Lung microvascular endothelial cell (primary cell): ENCODE measurements around the gene R3HDM4. TPM values are rescaled to one million over a fixed set of nuclear protein-coding genes. Genes with fewer than 3 reads are reported as not detected.
"Not testable (repeated sequence)": the region's sequence is repeated elsewhere in the genome, so short reads cannot be mapped to it uniquely, and the experiment has no call there.

Experiments
- DNase-seq, 2 donors: peaks; one replicate each; pipeline versions ENCODE4 v3.0.0 to v3.0.0-alpha.2; 2010; ENCODE audit warnings: low read depth in 2 of 2
- total RNA-seq: library from RNA; depleted of rRNA; stranded (reverse); fragments of >200 nt; gene quantifications from 2 replicates; pipeline ENCODE4 v1.2.1, GENCODE V29; 2014

Gene R3HDM4
- total RNA-seq, 1 donor from 2014 or later = 28.8 TPM

DNA sequence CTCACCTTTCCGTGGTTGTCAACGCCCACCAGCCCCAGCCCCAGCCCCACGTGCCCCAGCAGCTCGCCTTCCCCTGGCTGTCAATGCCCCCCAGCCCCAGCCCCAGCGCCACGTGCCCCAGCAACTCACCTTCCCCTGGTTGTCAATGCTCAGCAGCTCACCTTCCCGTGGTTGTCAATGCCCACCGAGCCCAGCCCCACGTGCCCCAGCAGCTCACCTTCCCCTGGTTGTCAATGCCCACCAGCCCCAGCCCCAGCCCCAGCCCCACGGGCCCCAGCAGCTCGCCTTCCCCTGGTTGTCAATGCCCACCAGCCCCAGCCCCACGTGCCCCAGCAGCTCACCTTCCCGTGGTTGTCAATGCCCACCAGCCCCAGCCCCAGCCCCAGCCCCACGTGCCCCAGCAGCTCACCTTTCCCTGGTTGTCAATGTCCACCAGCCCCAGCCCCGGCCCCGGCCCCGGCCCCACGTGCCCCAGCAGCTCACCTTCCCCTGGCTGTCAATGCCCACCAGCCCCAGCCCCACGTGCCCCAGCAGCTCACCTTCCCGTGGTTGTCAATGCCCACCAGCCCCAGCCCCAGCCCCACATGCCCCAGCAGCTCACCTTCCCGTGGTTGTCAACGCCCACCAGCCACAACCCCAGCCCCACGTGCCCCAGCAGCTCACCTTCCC lies 34.9 kb downstream of the R3HDM4 start:
- DNase-seq = not testable (repeated sequence)

DNA sequence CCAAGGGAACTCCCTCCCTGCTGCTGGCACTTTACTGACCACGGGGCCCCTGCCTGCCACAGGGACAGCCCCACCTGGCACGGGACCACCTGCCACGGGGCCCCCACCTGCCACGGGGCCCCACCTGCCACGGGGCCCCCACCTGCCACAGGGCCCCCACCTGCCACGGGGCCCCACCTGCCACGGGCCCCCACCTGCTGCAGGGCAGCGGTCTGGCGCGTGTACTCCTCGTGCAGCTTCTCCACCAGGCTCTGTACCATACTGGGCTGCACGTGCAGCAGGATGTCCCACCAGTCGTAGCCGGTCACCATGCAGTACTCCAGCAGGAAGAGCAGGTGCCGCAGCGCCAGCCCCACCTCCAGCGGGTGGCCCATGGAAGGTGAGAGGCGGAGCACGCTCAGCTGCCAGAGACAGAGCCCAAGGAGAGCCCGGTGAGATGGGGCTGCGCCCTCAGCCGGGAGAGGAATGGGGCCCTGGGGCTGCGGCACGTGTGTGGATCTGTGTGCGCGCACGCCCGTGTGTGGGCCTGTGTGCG lies 36.2 kb downstream of the R3HDM4 start:
- no peak for DNase-seq

DNA sequence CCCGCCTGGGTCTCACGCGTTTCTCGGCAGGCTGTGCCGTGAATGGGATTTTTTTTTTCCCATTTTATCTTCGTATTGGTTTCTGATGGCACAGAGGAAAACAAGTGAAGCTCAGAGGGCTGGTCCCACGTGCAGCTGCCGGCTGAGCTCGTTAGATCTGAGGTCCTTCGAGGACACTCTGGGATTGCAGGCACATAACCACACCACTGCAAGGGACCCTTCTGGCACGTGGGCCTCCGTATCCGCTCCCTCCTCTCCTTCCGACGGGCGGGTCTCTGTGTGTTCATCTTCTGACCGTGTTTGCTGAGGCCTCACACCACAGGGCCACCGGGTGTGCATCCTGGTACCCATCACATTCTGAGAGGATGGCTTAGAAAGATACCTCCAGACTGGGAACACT lies 36.9 kb downstream of the R3HDM4 start:
- no peak for DNase-seq

DNA sequence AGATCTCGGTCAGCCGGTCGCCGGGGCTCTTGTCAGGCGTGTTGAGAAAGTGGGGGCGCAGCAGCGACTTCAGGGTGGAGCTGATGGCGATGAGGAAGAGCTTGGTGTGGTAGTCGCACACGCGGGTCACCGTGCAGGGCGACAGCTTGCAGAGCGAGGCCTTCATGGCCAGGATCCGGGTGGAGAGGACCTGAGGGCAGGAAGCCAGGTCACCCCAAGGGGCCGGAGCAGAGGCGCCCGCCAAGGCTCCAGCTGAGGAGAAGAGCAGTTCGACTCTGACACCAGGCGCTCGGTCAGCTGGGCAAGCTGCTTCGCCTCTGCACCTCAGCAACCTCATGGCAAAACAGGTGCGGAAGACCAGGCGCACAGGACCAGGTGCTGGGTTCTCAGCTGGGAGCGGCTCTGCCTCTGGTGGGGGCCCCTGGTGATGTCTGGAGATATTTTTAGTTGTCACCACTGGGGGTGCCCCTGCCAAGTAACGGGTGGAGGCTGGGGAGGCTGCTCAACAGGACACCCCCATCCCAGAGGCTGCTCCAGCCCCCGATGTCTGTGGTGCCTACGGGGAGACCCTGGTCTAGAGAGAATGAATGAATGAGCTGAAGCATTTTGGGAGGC lies 37.6 kb downstream of the R3HDM4 start:
- no peak for DNase-seq

DNA sequence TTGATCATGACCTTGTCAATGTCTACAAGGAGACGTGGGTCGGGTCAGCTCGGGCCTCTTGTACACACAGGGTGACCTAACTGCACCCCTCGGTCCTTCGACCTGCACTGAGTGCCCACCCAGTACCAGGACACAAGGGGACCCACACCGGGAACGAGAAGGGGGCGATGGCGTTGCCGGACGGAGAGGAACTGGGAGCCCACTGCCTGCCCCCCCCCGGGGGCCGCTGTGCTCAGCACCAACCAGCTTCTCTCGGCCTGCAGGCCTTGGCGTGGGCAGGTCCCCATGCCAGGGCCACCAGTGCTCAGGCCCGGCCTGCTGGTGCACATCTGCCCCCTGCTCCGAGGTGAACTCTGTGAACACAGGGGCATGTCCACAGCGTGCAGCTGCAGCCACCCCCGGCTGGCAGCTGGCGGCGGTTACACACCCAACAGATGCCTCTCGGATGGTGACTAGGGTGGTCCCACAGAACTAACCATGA lies 39.4 kb downstream of the R3HDM4 start:
- no peak for DNase-seq

DNA sequence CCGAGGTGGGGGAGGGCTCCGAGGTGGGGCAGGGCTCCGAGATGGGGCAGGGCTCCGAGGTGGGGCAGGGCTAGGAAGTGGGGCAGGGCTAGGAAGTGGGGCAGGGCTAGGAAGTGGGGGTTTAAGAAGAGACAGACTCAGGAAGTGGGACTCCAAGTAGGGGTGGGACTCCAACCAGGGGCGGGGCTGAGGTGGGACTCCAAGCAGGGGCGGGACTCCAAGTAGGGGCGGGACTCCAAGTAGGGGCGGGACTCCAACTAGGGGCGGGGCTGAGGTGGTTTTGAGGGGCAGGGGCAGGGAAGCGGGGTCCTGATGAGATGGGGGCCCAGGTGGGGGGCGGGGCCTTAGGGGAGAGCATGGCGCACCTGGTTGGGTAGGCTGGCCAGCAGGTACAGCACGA lies 39.9 kb downstream of the R3HDM4 start:
- DNase-seq = peak in 1 of 2 donors; percentile 54

GRCh38 chr19:872266-872951 lies 40.6 kb downstream of the R3HDM4 start:
- DNase-seq = peak in 1 of 2 donors; percentile 71

GRCh38 chr19:871446-872265 lies 41.4 kb downstream of the R3HDM4 start:
- DNase-seq = peak in 1 of 2 donors; percentile 32

DNA sequence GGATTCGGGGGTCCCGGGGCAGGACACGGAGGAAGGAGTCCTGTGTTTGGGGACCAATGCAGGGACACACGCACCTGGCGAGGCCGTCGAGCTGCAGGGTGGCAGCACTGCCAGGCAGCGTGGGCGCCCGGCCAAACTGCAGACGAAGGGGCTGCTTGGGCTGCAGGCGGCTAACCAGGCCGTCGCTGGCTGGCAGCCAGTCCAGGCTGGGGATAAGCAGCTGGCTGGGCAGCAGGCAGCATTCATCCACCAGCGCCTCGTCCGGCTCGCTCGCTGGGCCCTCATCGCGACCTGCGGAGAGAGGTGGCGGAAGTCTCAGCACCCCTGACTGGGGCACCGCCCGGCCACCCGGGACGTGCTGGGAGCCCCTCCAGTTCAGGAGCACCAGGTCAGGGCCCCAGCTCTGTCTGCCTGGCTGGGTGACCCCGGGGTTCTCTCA lies 42.0 kb downstream of the R3HDM4 start:
- peak in 1 of 2 donors; percentile 32 for DNase-seq

GRCh38 chr19:870314-870713 lies 42.7 kb downstream of the R3HDM4 start:
- no peak for DNase-seq

GRCh38 chr19:869245-870177 lies 43.5 kb downstream of the R3HDM4 start:
- peak; percentile 90 for DNase-seq

- DNase-seq = no peak
Measured at GRCh38 chr19:868458-869244, 44.4 kb downstream of the R3HDM4 start.

DNA sequence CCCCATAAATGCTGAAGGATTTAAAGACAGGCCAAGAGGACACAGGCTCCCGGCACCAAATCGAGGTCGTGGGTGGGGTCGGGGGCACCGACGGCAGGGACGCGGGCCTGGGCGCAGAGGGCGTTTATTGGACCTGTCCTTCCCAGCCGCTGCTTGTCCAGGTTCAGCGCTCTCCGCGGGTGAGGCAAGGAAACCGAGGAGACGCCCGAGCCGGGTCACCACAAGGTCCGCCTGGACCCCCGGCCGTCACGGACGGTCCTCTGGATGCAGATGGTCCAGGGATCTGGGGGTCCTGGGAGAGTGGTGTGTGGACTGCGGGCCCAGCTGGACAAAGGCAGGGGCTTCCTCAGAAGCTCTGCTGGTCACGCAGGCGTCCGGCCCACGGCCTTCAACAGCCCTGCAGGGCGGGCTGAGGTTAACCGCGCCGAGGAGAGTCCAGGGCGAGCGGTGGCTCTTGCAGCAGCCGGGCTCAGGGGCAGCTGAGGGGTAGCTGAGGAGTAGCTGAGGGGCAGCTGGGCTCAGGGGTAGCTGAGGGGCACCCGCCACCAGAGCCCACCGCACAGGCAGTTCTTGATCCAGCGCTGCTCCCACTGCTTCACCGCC lies 45.1 kb downstream of the R3HDM4 start:
- DNase-seq = no peak

GRCh38 chr19:867301-867793 lies 45.7 kb downstream of the R3HDM4 start:
- DNase-seq = no peak

- no peak for DNase-seq
Measured at GRCh38 chr19:866769-867300, 46.2 kb downstream of the R3HDM4 start.

GRCh38 chr19:863315-863620 lies 49.8 kb downstream of the R3HDM4 start:
- no peak for DNase-seq

DNA sequence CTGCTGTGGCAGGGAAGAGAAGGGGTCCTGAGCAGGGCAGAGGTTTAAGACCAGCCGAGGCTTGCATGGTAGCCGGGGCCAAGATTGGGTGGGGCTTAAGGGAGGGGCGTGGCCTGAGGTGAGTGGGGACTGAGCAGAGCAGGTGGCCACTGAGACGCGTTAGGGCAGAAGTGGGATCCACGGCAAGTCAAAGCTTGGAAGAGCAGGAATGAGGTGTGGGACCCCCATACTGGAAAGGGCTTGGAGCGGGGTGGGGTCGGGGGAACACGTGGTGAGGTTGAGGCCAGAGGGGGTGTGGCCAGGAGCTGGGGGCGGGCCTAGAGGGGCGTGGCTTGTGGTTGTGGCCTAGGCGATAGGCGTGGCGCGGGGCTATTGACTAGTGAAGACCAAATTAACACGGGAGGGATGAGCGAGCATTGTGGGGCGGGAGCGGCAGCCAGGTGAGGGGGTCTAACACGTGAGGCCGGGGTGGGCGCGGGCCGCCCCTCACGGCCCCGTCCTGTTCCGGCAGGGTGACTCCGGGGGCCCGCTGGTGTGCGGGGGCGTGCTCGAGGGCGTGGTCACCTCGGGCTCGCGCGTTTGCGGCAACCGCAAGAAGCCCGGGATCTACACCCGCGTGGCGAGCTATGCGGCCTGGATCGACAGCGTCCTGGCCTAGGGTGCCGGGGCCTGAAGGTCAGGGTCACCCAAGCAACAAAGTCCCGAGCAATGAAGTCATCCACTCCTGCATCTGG lies 50.3 kb downstream of the R3HDM4 start:
- DNase-seq = peak; percentile 62 to 68
